ENCODE results near the gene MED12L. TPM values are rescaled to one million over a fixed set of nuclear protein-coding genes. Genes with fewer than 3 reads are reported as not detected.
"Not testable (repeated sequence)": the region's sequence is repeated elsewhere in the genome, so short reads cannot be mapped to it uniquely, and the experiment has no call there.

The MED12L gene
- total RNA-seq, 2 donors from 2014 or later = 15.5 to 28.9 TPM

DNA sequence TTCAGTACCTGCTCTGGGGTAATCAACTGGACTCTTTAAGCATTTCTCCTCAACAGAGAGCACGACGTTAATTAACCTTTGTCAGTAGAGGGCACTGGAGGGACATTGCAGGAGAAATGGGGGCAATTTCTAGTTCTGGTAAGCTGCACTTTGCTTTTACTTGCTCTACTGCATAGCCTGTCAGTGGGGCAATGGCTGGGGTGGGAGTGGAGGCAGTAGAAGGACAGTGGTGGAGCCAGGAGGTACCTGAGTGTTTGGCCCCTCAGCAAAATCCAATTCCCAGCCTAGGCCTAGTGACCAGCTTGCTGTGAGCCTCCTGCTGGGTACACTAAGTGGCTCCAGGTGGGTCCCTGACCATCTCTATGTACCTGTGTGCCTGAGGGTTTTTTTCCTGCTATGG, 18.3 kb upstream of the MED12L start:
- Mint-ChIP-seq H3K27me3 (ENCODE audit: insufficient read depth) (peaks cover 3% of the 10 kb centered on the region), H3K36me3 (ENCODE audit: low read depth) (no peaks in the 10 kb centered on the region), H3K4me3 (no peak overlapping the region), H3K4me1 (no peaks in the 10 kb centered on the region), H3K27ac (no peak overlapping the region), H3K9me3 (peaks cover 2% of the 10 kb centered on the region)
- Histone ChIP-seq H3K4me3 (ENCODE audit: low read length) (no peak overlapping the region), H3K9ac (ENCODE audit: extremely low read depth, low read length, poor library complexity, severe bottlenecking) (no peak overlapping the region), H3K27me3 (ENCODE audit: control insufficient read depth, insufficient read depth, low read length, poor library complexity, severe bottlenecking) (no peaks in the 10 kb centered on the region), H3K9me3 (ENCODE audit: control insufficient read depth, low read length) (no peaks in the 10 kb centered on the region), H3K4me1 (ENCODE audit: control insufficient read depth, insufficient read depth, low read length) (no peaks in the 10 kb centered on the region), H3K36me3 (ENCODE audit: control insufficient read depth, insufficient read depth, low read length) (no peaks in the 10 kb centered on the region), H3K27ac (ENCODE audit: low read depth, low read length) (no peak overlapping the region)
- 70% methylated on average over 2 of the region's 2 CpGs; no CpG with 5 or more reads in 1 of the 2 experiments for WGBS, 2 experiments (ENCODE audit: insufficient coverage in 1 of 2, insufficient read length in 1 of 2)
- peak; percentile 61 for DNase-seq
- peak; percentile 66 for TF ChIP-seq CTCF (conservative IDR thresholded peaks at IDR 0.05)

DNA sequence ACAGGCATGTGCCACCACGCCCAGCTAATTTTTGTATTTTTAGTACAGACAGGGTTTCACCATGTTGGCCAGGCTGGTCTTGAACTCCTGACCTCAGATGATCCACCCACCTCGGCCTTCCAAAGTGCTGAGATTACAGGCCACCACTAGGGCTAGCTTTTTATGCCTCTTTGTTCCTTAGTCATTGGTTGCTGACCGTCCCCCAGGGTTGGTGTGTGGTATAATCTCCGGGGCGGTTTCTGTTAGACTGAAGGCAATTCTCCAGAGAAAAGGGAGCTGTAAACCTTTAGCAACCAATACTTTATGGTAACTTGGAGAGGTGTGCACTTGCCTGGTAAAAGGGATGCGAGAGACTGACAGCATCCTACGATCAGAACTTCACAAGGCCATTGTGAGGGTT, 12.6 kb upstream of the MED12L start:
- not testable (repeated sequence) for H3K36me3 ChIP-seq (ENCODE audit: control insufficient read depth, insufficient read depth, low read length); H3K36me3 Mint-ChIP-seq (ENCODE audit: low read depth)
- 94 to 100% methylated on average over 1 to 7 of the region's 7 CpGs for WGBS, 2 experiments (ENCODE audit: insufficient coverage in 1 of 2, insufficient read length in 1 of 2)

GRCh38 chr3:151074256-151074655, 11.2 kb upstream of the MED12L start:
- Histone ChIP-seq H3K27me3 (ENCODE audit: control insufficient read depth, insufficient read depth, low read length, poor library complexity, severe bottlenecking) (peaks cover 9% of the 10 kb centered on the region), H3K9ac (ENCODE audit: extremely low read depth, low read length, poor library complexity, severe bottlenecking) (no peak overlapping the region), H3K27ac (ENCODE audit: low read depth, low read length) (no peak overlapping the region), H3K9me3 (ENCODE audit: control insufficient read depth, low read length) (no peaks in the 10 kb centered on the region), H3K4me3 (ENCODE audit: low read length) (no peak overlapping the region), H3K4me1 (ENCODE audit: control insufficient read depth, insufficient read depth, low read length) (no peaks in the 10 kb centered on the region), H3K36me3 (ENCODE audit: control insufficient read depth, insufficient read depth, low read length) (no peaks in the 10 kb centered on the region)
- Mint-ChIP-seq H3K4me3 (no peak overlapping the region), H3K9me3 (no peaks in the 10 kb centered on the region), H3K36me3 (ENCODE audit: low read depth) (no peaks in the 10 kb centered on the region), H3K27me3 (ENCODE audit: insufficient read depth) (peaks cover 3% of the 10 kb centered on the region), H3K27ac (no peak overlapping the region), H3K4me1 (no peaks in the 10 kb centered on the region)
- WGBS, 2 experiments (ENCODE audit: insufficient coverage in 1 of 2, insufficient read length in 1 of 2) = 83 to 100% methylated on average over 1 of the region's 1 CpG
- no peak for DNase-seq
- no peak for TF ChIP-seq CTCF (conservative IDR thresholded peaks at IDR 0.05)

More for the DNA sequence above, 12.6 kb upstream of the MED12L start:
- not testable (repeated sequence) for H3K9me3 Mint-ChIP-seq; H3K4me3 ChIP-seq (ENCODE audit: low read length); H3K27ac Mint-ChIP-seq; H3K27me3 Mint-ChIP-seq (ENCODE audit: insufficient read depth); H3K4me1 ChIP-seq (ENCODE audit: control insufficient read depth, insufficient read depth, low read length); H3K27ac ChIP-seq (ENCODE audit: low read depth, low read length); H3K9me3 ChIP-seq (ENCODE audit: control insufficient read depth, low read length); H3K9ac ChIP-seq (ENCODE audit: extremely low read depth, low read length, poor library complexity, severe bottlenecking); H3K27me3 ChIP-seq (ENCODE audit: control insufficient read depth, insufficient read depth, low read length, poor library complexity, severe bottlenecking); H3K4me3 Mint-ChIP-seq; DNase-seq; H3K4me1 Mint-ChIP-seq
- TF ChIP-seq CTCF (conservative IDR thresholded peaks at IDR 0.05) = peak; percentile 20
